GM23248 (cell line): Measurements from ENCODE around the gene NDEL1.

ENCODE experiments used
- EZH2 ChIP-seq: fragments of 200-600 bp; sonication (generic); IDR thresholded peaks from 2 replicates; pipeline ENCODE4 v1.6.1; 2018; ENCODE audit warnings: antibody characterized with exemption, mild to moderate bottlenecking; ENCODE audit not compliant: insufficient read depth, poor library complexity, severe bottlenecking
- EZH2phosphoT487 ChIP-seq: fragments of 200-600 bp; sonication (generic); IDR thresholded peaks from 2 replicates; pipeline ENCODE4 v1.6.1; 2018; ENCODE audit warnings: antibody characterized with exemption, moderate library complexity, mild to moderate bottlenecking, low read depth; ENCODE audit not compliant: insufficient read depth

DNA sequence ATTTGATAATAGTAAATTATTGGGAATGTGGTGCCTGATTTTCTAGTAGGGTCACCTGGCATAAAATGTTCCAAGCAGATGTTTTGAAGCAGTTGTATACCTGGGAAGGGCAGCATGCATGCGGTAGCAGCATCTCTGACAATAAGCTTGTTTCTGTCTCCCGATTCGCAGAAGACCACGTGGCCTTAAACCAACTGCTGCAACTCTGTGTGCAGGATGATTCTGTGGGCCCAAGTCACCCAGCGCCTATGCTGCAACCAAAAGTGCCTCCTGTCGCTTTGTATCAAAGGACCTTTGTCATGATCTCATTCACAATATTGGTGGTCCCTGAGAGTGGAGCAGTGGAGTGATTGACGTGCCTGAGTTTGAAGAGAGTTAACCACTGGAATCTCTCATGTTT, 8.1 kb downstream of the NDEL1 start:
- no peak for TF ChIP-seq EZH2phosphoT487
- TF ChIP-seq EZH2, result no peak
